Measurements from ENCODE around the gene STING1. TPM values are rescaled to one million over a fixed set of nuclear protein-coding genes. Genes with fewer than 3 reads are reported as not detected.

STING1 gene
- polyA plus RNA-seq, 1 donor from 2014 or later: 0.12 TPM

DNA sequence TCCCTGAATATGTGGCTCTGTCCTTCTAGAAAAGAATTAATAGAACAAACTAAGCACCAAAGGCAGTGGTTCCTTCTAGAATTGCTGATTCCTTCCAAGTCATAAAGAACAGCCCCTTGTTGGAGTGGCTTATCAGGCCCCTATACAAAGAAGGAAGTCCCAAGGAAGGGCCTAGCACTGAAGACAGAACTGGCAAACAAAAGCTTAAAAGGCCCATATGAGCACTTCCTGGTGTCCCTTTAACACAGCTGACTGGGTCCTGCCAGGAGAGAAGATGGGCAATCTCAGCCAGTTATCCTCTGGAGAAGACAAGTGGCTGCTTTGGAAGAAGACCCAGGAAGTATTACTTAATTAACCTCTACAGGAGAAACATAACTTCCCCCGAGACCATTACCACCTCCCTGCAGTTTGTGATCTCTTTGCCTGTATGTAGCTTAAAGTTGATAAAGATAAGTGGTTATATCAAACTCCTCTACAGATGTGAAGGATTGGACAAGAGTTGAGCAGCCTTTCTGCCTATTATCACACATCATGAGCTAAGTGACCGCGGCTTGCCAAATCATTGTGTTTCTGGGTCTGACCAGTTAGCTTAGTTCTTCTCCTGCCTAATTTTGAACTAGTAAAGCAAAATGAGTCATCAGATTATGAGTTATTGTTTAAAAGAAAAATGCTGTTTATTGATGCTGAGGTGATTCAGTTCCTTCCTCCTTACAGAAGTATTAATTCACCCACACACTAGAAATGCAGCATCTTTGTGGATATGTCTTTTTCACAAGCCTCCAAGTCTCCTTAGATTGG lies 13.3 kb upstream of the STING1 start:
- no peaks in the 10 kb centered on the region for H3K36me3 ChIP-seq (ENCODE audit: insufficient read depth, low read length)
- H3K9ac ChIP-seq (ENCODE audit: low read length): no peak overlapping the region
- no peaks in the 10 kb centered on the region for H3K27me3 ChIP-seq (ENCODE audit: insufficient read depth, low read depth, low read length)
- no peaks in the 10 kb centered on the region for H4K20me1 ChIP-seq (ENCODE audit: insufficient read depth)
- no peaks in the 10 kb centered on the region for H3K9me2 ChIP-seq (ENCODE audit: insufficient read depth, low read length)
- H3K79me2 ChIP-seq (replicated peaks; ENCODE audit: insufficient read depth, low read length): no peaks in the 10 kb centered on the region
- H3K4me2 ChIP-seq (ENCODE audit: low read length): no peak overlapping the region
- H2AFZ ChIP-seq (ENCODE audit: low read depth, low read length): no peak overlapping the region
- H3K9me3 ChIP-seq (ENCODE audit: low read length): no peaks in the 10 kb centered on the region
- H3K4me3 ChIP-seq (ENCODE audit: low read length): no peak overlapping the region
- TF ChIP-seq CTCF (IDR thresholded peaks at IDR 0.05; ENCODE audit: poor library complexity, severe bottlenecking): no peak
- no peak for TF ChIP-seq EP300 (conservative IDR thresholded peaks at IDR 0.05; ENCODE audit: poor library complexity, severe bottlenecking)
- no peak for TF ChIP-seq MXI1 (conservative IDR thresholded peaks at IDR 0.05; ENCODE audit: poor library complexity, severe bottlenecking)
- TF ChIP-seq EZH2 (IDR thresholded peaks at IDR 0.05; ENCODE audit: borderline replicate concordance, insufficient read depth, low read length, poor library complexity, severe bottlenecking): no peak
- no peak for TF ChIP-seq SMC3 (conservative IDR thresholded peaks at IDR 0.05; ENCODE audit: poor library complexity)
- TF ChIP-seq RAD21 (conservative IDR thresholded peaks at IDR 0.05): no peak
- no peak for TF ChIP-seq POLR2AphosphoS5 (IDR thresholded peaks at IDR 0.05)
- TF ChIP-seq TAF1 (IDR thresholded peaks at IDR 0.05; ENCODE audit: low read depth): no peak
- TF ChIP-seq, protein P1, sequence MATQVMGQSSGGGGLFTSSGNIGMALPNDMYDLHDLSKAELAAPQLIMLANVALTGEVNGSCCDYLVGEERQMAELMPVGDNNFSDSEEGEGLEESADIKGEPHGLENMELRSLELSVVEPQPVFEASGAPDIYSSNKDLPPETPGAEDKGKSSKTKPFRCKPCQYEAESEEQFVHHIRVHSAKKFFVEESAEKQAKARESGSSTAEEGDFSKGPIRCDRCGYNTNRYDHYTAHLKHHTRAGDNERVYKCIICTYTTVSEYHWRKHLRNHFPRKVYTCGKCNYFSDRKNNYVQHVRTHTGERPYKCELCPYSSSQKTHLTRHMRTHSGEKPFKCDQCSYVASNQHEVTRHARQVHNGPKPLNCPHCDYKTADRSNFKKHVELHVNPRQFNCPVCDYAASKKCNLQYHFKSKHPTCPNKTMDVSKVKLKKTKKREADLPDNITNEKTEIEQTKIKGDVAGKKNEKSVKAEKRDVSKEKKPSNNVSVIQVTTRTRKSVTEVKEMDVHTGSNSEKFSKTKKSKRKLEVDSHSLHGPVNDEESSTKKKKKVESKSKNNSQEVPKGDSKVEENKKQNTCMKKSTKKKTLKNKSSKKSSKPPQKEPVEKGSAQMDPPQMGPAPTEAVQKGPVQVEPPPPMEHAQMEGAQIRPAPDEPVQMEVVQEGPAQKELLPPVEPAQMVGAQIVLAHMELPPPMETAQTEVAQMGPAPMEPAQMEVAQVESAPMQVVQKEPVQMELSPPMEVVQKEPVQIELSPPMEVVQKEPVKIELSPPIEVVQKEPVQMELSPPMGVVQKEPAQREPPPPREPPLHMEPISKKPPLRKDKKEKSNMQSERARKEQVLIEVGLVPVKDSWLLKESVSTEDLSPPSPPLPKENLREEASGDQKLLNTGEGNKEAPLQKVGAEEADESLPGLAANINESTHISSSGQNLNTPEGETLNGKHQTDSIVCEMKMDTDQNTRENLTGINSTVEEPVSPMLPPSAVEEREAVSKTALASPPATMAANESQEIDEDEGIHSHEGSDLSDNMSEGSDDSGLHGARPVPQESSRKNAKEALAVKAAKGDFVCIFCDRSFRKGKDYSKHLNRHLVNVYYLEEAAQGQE (IDR thresholded peaks at IDR 0.05; ENCODE audit: borderline replicate concordance): no peak
- H3K27ac ChIP-seq (ENCODE audit: low read length): no peak overlapping the region
- no peaks in the 10 kb centered on the region for H3F3A ChIP-seq (ENCODE audit: insufficient read depth, low read length, poor library complexity, severe bottlenecking)

DNA sequence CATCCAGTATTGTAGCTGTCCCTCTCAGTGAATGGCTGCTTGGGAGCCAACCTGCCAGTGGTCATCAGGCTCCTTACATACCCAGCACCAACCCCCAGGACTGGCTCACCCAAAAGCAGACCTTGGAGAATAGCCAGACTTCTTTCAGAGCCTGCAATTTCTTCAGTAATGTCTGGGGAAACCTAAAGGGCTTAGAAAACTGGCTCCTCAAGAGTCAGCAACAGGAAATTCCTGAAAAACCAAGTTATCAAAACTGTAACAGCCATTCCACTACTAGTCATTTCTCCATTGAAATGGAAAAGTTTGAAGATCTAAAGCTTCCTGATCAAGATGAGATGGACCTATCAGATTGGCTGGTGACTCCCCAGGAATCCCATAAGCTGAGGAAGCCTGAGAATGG lies 12.3 kb upstream of the STING1 start:
- no peaks in the 10 kb centered on the region for H3K79me2 ChIP-seq (replicated peaks; ENCODE audit: insufficient read depth, low read length)
- H3K27me3 ChIP-seq (ENCODE audit: insufficient read depth, low read depth, low read length): no peaks in the 10 kb centered on the region
- no peaks in the 10 kb centered on the region for H3F3A ChIP-seq (ENCODE audit: insufficient read depth, low read length, poor library complexity, severe bottlenecking)
- no peak overlapping the region for H3K4me2 ChIP-seq (ENCODE audit: low read length)
- H3K9me3 ChIP-seq (ENCODE audit: low read length): no peaks in the 10 kb centered on the region
- no peaks in the 10 kb centered on the region for H3K36me3 ChIP-seq (ENCODE audit: insufficient read depth, low read length)
- H3K27ac ChIP-seq (ENCODE audit: low read length): no peak overlapping the region
- TF ChIP-seq SMC3 (conservative IDR thresholded peaks at IDR 0.05; ENCODE audit: poor library complexity) (no peak), TAF1 (IDR thresholded peaks at IDR 0.05; ENCODE audit: low read depth) (no peak), RAD21 (conservative IDR thresholded peaks at IDR 0.05) (no peak), CTCF (IDR thresholded peaks at IDR 0.05; ENCODE audit: poor library complexity, severe bottlenecking) (no peak), EP300 (conservative IDR thresholded peaks at IDR 0.05; ENCODE audit: poor library complexity, severe bottlenecking) (no peak), EZH2 (IDR thresholded peaks at IDR 0.05; ENCODE audit: borderline replicate concordance, insufficient read depth, low read length, poor library complexity, severe bottlenecking) (no peak), MXI1 (conservative IDR thresholded peaks at IDR 0.05; ENCODE audit: poor library complexity, severe bottlenecking) (no peak), POLR2AphosphoS5 (IDR thresholded peaks at IDR 0.05) (no peak)
- TF ChIP-seq, protein P1 (IDR thresholded peaks at IDR 0.05; ENCODE audit: borderline replicate concordance): no peak
- no peak overlapping the region for H3K9ac ChIP-seq (ENCODE audit: low read length)
- H3K9me2 ChIP-seq (ENCODE audit: insufficient read depth, low read length): no peaks in the 10 kb centered on the region
- no peak overlapping the region for H2AFZ ChIP-seq (ENCODE audit: low read depth, low read length)
- H4K20me1 ChIP-seq (ENCODE audit: insufficient read depth): no peaks in the 10 kb centered on the region
- H3K4me3 ChIP-seq (ENCODE audit: low read length): no peak overlapping the region
